HTR-8/SVneo (cell line): ENCODE data around the gene APCDD1L.

Source experiments
- DNase-seq: peaks from one replicate; pipeline ENCODE4 v3.0.0; 2011; ENCODE audit warnings: low spot score, mixed read lengths; ENCODE audit not compliant: insufficient read length
- FAIRE-seq: peaks from 2 replicates; lab custom pipeline; 2011; peaks lifted over from hg19 to GRCh38; lab: Jason Lieb, UNC

Gene APCDD1L

GRCh38 chr20:58495623-58496428 lies 19.4 kb downstream of the APCDD1L start:
- FAIRE-seq = peak; percentile 92

DNA sequence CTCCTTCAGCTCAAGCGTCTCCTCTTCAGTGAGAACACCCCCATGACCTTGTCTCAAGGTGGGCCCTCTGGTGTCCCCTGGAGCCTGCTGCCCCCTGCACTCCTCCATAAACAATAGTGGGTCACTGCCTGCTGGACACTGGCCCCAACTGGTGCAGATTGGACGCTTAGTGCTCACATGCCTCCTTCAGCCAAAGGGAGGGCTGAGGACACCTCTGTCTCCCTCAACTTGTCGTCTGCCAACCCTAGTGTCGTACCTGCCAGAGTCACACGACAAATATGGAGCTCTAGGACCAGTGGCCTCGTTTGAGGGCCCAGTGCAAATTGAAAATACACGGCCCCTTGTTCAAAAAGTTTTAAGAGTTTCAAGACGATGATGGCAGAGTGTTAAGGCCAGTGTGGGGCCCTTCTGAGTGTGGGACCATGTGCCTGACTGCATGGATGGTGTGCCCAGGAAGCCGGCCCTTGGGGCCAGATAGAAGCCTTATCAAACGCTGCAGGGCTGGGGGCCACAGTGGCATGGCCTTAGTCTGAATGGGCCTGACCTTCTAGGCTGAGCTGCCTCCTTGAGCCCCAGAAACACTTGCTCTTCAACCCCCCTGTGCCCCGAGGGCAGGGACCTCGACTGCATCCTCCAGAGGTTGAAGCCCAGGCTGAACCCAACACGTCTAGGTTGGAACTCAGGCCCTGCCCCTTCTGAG lies 20.1 kb downstream of the APCDD1L start:
- no peak for FAIRE-seq

More at GRCh38 chr20:58495623-58496428, 19.4 kb downstream of the APCDD1L start:
- DNase-seq = no peak

GRCh38 chr20:58492795-58493524 lies 22.2 kb downstream of the APCDD1L start:
- FAIRE-seq = peak; percentile 100

More for the DNA sequence above, 20.1 kb downstream of the APCDD1L start:
- DNase-seq = no peak

DNA sequence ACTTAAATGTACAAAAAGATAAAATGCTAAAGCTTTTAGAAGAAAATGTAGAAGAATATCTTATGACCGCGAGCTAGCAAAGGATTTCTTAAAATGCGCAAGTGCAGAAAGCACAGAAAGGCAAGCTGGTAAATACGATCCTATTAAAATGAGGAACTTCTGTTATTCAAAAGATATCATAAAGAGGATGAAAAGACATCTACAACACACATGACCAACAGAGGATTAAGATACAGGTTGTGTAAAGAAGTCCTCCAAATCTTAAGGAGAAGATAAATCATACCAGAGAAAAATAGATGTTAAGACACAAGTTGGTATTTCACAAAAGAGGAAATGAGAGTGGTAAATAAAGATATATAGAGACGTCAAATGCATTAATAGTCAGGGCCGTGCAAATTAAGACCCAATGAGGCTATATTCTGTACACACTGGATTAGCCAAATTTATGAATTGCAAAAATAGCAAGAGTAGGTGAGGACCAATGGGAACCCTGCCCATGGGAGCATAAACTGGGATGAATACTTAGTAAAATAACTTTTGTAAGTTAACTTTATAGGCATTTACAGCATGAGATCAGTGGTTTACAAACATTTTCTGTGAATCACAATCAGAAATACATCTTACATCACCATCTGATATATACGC lies 23.0 kb downstream of the APCDD1L start:
- FAIRE-seq = no peak

More at GRCh38 chr20:58492795-58493524, 22.2 kb downstream of the APCDD1L start:
- DNase-seq = no peak

GRCh38 chr20:58486207-58486606 lies 29.0 kb downstream of the APCDD1L start:
- FAIRE-seq = peak; percentile 40
- DNase-seq = no peak

More for the DNA sequence above, 23.0 kb downstream of the APCDD1L start:
- DNase-seq = no peak

DNA sequence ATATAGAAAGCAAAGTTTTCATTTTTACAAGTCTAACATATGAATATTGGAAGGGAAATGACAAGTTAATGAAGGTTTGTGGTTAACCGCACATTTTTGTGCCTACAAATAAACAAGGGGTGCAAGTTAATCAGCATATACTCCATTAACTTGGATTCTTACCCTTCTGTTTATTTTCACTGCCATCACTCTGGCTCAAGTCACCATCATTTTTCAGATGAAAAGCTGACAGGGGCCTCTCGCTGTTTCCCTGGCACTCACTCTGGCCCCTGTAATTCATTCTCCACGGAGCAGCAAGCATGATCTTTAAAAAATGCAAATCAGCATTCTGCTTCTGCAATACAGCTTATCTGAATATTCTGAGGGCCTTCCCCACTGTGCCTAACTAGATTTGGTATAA lies 29.8 kb downstream of the APCDD1L start:
- DNase-seq (no peak), FAIRE-seq (no peak)

- FAIRE-seq = no peak
- DNase-seq = no peak
These were observed 31.7 kb downstream of the APCDD1L start for GRCh38 chr20:58483470-58483869.

DNA sequence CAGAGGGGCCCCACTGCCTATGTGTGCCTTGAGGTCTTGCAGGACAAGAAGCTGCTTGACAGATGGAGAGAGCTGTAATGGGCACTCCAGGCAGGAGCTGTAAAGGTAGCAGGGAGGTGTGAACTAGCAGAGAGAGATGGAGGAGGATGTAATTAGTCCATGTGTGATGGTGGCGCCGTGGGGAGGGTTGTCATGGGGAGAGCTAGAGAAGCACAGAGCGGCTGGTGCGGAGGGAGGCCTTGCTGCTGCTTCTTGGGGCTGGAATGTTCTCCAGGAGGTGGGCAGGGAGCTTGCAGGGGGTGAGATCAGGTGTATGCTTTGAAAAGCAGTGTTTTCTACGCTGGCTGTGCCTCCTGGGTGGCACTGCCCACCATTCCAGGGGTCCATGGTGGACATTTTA lies 32.1 kb downstream of the APCDD1L start:
- DNase-seq (no peak), FAIRE-seq (no peak)

DNA sequence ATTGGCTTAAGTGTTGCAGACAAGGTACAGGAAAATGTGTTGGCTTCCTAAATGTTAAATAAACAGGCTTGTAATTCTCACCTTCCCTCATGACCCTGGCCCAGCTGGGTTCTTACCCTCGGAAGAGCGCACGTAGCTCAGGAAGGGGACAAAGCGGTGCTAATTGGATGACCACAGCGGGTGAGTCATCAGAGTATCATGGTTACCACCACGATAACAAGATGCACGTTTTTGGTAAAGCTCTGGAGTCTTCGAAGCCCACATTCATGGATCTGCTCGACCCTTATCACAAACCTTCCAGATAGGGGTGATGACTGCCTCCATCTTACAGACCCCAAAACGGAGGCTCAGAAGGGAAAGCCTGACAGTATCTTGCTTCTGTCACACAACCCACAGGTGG lies 32.8 kb downstream of the APCDD1L start:
- DNase-seq = no peak
- no peak for FAIRE-seq

DNA sequence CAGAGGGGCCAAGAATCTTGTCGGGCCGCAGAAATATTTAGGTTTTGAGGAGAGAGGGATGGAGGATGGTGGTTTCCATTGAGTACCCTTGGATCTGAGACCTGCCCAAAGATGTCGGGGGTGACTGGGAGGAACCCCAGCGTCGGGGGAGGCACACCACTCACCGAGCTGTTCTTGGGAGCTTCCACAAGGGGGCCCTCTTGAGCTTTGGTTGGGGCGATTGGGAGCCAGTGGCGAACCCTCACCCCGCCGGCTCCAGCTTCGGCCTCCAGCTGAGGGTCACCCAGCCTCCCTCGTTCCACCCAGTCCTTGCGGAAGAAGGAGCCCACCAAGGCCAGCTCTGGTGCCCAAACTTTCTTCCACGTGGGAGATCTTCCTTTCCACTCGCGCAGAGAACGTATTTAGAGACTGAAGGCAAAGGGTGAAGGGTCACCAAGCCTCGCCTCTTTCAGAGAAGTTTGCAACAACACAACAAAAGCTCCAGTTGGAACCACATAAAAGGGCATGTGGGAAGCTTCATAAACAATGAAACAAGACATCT lies 33.6 kb downstream of the APCDD1L start:
- peak; percentile 95 for DNase-seq
- no peak for FAIRE-seq

- FAIRE-seq (peak; percentile 92), DNase-seq (no peak)
These were observed 34.5 kb downstream of the APCDD1L start for GRCh38 chr20:58480551-58481336.

DNA sequence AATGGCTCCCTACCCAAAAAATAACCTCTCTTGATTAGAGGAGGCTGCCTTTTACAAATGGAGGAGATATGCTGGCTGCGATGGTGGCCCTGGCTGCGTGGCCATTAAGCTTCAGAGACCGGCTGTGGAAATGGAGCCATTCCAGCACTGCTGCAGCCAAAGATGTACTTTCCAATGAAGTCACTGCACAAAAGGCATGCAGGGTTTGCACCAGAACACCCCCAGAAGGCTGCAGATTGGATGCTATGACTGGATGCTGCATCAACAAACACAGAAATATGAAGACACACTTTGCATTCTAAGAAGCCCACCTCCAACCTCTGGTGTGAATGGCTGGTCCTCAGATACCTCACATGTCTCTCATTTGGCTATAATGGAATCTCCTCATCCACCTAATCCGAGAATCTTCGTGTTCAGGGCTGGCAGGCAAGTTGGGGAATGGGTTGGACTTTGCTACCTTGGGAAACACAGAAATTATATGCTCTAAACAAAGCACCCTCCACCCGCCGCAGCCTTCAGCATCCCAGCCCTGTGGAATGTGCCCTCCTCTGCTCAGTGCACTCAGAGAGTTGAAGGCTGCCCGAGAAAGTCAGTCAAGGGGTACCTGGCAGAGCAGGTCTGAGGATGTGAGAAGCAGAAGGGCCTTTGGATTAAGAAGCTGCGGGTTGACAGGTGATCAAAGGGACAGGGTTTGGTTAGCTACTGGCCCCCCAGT lies 35.3 kb downstream of the APCDD1L start:
- FAIRE-seq (no peak), DNase-seq (no peak)

DNA sequence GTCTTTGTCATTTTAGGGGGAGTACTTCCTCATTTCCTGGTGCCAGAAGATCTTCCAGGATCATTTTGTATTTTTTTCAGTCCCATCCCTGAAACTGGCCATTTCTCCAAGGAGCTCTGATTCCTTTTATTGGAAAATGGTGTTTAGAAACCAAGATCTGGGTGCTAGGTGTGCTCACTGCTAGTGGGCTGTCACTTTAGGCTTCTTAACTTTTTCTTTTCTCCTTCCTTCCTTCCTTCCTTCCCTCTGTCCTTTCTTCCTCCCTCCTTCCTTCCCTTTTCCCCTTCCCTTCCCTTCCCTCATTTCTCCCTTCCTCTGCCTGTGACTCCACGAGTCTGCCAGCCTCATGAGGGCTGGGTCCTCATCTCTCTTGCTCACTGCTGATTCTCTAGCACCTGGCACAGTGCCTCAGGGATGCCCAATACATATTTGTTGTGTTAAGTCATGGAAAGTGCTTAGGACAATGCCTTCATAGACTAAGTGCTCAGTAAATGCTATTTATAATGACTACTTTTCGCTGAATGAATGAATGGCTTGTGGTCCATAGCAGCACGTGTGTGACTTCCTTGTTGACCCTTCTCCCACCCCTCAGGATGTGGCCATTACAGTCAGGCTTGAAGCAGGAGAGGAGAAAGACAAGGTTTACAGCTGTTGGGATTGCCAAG lies 36.9 kb downstream of the APCDD1L start:
- DNase-seq = no peak
- FAIRE-seq = no peak

- no peak for DNase-seq
- peak; percentile 63 for FAIRE-seq
These were observed 39.7 kb downstream of the APCDD1L start for GRCh38 chr20:58475466-58475865.

DNA sequence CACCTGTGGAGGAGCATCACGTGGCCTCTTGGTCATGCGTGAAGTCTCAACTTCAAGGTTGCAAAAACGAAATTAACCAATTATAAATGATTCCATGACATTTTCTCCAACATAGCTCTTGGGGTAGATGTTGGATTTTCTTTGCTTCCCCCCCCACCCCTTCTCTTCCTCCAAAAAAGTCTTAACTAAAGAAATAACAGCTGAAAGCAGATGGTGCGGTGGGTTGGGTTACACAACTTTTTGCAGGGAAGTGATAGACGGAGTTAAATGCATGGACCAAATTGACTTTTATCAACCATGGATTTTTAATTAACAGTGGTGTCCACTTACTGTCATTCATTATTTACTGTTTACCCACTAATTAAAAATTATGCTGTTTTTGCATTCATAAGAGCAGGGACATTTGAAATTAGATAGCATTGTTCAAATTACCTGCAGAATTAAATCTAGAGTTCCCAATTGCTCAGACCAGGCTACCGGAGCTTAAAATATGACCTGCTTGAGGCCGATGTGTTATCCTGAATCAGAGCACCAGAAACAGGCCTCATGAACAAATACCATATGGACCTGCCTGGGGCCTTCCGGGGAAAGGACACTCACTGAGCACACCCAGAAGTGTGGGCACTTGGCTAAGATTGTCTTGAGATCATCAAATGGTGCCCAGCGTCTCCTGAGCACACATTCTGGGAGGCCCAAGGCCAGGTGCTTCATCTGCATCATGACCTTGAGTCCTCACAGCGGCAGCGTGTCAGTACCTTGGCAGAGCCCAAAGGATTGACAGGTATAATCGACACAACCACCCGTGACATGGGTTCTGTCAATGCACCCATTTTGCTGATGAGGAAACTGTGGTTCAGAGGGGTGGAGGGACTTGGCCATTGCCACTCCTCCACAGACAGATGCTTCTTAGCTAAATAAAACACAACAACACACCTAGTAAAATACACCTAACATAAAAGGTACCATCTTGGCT lies 41.5 kb downstream of the APCDD1L start:
- DNase-seq (no peak), FAIRE-seq (peak; percentile 84)

DNA sequence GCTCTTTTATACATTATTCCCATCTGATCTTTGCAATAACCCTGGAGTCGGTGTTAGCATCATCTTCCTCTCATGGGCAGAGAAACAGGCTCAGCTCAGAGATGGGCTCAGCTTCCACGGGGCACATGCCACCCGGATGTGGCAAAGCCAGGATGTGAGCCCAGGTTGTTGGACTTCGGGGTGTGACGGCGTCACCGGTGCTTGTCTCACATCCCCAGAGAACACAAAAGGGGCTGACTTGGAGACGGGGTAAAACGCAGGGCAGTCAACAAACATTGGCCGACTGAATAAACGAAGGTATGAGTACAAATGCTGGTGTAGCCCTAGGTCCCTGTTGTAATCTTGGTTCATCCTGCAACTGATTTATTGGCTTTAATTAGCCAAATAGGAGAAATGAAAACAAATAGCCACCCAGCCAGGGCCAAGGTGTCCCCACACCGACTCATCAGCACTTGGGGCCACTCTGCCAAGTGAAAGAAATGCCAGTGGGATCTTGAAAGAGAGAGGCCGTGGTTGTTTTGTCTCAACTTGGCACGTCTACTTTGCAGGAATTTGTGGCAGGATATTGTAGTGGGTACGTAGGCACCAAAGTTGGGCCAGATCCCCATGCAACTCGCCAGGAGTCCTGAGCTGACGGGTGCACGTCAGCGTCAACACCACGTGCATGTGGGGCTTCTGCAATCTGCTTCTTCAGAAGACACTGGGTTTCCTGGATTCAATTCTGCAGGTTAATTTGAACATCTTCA lies 42.8 kb downstream of the APCDD1L start:
- DNase-seq (no peak), FAIRE-seq (peak; percentile 86)
